Endometrium (tissue), 2 donors: Measurements from ENCODE around the gene PIK3R3.

Experiments used
- FAIRE-seq: peaks from 2 replicates; lab custom pipeline; 2012; peaks lifted over from hg19 to GRCh38; lab: Jason Lieb, UNC
- donor health status: control.
- donor health status: control.

Gene PIK3R3

DNA sequence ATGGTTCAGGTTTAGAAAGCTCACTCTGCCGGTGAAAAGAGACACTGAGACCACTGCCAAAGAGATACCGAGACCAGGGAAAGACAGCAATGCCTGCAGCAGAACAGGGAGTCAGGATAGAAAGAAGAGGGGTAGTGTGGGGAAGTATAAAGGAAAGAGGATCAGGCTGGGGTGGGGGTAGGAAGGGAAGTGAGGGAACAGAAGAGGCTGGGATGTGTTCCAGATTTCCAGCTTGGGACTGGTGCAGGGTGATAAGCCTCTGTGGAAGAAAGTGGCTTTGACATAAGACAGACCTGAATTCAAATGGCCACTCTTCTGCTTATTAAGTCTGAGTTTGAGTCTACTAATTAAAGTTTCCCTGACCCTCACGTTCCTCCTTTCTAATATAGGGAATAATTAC is 105.9 kb downstream of the PIK3R3 start:
- FAIRE-seq, result no peak

DNA sequence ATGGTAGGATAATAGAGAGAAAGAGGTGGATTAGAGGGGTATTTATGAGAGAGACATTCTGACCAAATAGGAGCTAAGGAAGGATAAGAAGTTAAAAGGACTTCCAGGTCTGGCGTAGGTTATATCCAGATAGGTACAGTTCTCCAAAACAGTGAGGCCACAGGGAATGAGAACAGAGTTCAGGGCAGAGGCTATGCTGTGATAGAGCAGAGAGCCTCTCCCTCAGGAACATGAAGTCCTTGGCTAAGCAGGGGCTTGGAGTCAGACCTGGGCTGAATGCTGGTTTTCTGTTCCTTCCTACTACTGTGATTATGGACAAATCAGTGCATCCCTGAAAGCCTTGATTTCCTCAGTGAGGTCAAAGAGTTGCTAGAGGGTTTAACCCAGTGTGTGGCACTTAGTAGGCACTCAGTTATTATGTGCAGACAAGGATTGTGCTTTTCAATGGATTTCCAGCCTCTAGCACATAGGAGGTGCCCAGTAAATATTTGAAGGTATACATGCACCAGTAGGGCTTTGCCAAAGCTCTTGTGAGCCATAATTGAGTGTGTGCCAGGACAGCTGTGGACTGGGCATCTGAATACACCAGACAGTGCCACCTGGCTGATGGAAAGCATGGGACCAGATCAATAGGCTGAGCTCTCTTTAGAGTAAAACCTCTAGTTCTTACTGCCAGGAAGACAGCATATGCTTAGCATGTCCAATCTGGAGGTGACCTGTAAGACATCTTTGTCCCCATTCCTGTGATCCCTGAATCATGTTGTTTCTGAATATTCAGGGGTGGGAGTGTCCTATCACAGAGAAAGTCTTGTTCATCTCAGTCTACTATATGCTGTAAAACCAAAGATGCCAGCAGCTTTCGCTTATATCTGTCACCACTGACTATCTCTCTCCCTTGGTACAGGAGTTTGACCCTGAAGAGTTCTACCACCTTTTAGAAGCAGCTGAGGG is 111.1 kb downstream of the PIK3R3 start:
- no peak for FAIRE-seq

DNA sequence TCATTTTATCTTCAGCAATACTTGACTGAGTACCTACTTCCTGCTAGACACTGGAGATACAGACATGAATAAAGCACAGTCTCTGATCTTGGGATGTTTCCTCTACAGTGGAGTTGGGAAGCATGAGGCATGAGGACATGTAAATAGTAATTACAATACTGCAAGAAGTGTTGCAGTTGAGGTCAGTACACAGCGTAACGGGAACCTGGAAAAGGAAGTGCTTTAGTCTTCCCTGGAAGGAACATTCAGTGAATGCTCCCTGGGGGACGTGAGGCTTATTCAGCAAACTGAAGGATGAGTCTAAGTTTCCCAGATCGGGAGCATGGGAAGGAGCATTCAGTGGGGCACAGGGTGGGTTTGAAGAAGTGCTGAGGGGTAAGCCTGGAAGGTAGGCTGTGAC is 112.4 kb downstream of the PIK3R3 start:
- FAIRE-seq, result no peak

DNA sequence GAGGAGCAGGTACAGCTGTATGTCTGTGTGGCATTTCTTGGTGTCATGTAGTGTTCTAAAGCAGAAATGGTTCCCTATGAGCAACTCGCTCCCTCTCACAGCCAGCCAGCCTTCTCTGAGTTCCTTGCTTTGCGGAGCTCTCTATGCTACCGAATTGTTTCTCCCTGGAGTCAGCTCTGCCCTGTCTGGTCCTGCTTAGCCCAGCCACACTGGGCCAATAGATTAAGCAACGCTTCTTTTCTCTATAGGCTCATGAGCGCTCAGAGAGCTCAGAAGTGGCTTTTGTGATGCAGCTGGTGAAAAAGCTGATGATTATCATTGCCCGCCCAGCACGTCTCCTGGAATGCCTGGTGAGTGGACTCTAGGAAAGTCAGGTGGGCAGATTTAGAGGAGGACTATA is 113.1 kb downstream of the PIK3R3 start:
- no peak for FAIRE-seq

DNA sequence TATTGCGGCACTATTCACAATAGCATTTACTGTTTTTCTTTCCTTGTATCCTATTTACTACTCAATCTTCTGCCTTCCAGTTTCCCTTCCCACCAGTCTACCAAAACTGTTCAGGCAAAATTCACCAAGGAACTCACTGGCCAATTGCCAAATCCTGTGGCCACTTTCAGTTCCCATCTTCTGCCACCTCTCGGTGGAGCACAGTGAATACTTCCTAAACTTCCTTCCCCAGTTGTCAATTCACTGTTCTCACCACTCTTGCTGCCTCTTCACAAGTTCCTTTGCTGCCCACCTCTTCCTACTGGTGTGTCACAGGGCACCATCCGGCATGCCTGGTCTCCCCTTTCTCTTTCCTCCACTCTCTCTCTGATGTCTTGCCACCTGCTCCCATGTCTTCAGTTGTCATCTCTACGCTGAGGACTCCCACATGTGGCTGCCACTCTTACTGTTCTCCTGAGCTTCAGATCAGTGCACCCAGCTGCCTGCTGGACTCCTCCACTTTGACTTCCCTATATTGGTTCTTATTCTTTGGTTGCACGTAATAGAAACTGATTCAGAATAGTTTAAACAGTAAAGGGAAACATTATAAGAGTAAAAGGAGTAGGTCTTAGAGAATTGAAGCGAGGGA is 114.4 kb downstream of the PIK3R3 start:
- no peak for FAIRE-seq

DNA sequence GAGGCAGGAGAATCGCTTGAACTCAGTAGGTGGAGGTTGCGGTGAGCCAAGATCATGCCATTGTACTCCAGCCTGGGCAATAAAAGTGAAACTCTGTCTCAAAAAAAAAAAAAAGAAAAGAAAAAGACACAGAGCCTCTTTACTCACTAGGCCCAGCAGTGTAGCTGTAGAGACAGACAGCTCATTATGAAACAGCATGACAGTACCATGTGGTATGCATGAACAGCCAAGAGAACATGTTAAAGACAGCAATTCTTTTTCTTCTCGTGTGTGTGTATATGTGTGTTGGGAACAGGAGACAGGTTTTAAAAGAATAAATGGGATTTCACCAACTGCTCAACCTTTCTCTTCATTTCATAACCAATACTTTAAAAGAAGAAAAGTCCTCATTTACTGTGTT is 118.8 kb downstream of the PIK3R3 start:
- FAIRE-seq, result no peak

DNA sequence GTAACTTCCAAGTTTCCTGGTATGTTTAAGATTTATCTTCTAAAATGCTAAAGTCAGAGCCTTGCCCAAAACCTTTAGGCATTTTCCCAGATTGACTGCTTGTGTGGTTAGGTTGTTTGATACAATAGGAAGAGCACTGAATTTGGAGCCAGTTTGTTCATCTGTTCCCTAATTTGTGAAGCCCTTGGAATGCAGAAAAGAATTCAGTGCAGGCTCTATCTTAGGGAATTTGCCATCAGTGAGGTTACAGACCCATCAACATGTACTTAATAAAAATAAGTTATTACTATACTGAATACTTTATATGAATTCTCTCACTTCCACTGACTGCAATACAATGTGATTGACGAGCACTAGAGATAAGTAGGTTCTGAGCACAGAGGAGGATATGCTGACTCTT is 120.2 kb downstream of the PIK3R3 start:
- FAIRE-seq, result no peak

DNA sequence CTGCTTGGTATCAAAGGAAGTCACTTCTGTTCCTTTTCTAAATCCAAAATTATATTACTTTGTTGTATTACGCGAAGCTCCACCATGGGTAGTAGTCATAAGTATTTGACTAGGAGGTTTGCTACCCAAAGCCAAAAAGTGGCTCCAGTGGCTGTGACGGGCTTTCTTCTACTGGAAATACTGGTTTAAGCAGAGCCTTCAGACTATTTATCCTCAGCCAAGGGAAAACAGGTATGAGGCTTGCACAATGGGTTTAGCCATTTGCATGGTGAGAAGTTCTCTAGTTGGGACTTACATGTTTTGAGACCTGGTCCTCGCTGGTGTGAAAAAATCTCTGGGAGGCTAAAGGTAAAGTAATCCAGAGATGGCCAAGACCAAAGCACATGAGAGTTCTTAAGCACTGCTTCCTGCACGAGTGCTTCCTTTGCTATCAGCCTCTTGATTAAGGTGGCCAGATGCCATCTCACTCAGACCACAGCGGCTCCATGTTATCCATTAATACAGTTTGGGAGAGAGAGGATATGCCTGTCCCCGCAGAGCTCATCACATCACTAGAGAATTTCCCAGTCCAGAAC is 121.2 kb downstream of the PIK3R3 start:
- no peak for FAIRE-seq

DNA sequence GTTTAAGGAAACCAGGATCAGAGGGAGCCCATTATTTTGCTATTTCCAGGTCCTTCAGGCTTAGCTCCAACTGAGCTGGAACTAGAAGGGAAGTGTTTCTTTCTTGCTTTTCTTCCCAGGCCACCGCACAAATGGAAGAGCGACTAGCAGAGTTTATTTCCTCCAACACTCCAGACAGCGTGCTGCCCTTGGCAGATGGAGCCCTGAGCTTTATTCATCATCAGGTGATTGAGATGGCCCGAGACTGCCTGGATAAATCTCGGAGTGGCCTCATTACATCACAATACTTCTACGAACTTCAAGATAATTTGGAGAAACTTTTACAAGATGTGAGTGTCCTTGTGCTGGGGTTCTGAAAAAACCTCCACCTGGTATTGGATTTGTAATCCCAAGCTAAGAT is 121.8 kb downstream of the PIK3R3 start:
- FAIRE-seq, result no peak

DNA sequence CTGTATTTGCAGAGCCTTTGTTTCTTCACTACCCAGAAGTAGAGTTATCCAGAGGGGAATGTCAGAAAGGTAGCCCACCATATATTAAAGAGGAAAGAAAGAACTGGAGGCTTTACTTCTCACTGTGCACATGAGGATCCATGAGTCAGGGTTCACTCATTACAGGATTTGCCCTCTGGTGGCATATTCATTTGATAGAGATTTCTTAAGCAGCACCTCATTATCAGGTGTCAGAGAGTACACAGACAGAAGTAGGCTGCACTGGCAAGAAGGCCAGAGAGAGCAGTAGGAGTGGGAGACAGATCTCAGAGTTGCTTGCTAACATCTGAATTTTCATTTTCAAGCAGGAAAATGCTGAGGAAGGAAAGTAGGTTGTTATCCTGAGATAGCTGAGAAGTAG is 123.8 kb downstream of the PIK3R3 start:
- FAIRE-seq, result no peak

DNA sequence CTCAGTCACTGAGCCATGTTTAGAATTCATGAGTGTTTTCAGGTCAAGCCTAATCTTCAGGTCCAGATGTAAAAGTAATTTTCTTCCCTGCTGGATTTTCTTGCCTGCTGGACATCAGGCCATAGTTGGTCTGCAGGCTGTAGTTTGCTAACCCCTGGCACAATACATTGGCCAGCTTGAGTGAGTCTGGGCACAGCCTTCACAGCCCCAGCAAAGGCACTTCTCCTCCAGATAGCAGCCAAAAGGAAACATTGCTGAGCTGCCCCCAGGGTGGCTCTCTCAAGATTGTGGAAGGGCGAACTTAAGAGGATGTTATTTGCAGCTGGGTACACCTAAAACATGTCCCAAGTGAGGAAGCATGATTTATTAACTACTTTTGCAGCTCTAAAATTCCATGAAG is 126.8 kb downstream of the PIK3R3 start:
- FAIRE-seq, result no peak

DNA sequence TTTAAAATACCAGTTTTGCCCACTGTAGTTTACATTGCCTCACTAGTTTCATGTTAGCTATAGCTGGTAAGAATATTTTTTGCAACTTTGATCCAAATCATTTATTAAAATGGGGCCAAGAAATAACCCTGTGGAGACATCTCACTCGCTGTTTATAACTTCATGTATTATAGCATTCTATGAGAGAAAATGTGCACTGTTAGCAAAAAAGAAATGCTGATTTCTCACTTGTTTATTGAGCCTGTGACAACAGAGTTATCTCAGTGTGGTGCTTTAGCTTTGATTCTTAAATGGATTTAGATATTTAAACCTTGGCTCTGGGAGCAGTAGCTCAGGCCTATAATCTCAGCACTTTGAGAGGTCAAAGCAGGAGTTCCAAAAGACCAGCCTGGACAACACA is 127.9 kb downstream of the PIK3R3 start:
- FAIRE-seq, result no peak

DNA sequence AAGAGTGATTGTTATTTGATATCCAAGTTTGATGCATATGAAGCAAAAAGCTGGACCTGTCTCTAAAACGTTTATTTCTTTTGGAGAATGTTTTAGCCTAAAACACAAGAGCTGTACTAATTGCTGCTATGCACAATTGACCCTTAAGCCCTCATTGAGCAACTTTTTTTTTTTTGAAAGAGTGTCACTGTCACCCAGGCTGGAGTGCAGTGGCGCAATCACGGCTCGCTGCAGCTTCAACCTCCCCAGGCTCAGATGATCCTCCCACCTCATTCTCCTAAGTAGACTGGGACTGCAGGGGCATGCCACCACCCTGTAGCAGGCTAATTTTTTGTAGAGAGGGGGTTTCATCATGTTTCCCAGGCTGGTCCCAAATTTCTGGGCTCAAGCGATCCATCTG is 129.1 kb downstream of the PIK3R3 start:
- no peak for FAIRE-seq

DNA sequence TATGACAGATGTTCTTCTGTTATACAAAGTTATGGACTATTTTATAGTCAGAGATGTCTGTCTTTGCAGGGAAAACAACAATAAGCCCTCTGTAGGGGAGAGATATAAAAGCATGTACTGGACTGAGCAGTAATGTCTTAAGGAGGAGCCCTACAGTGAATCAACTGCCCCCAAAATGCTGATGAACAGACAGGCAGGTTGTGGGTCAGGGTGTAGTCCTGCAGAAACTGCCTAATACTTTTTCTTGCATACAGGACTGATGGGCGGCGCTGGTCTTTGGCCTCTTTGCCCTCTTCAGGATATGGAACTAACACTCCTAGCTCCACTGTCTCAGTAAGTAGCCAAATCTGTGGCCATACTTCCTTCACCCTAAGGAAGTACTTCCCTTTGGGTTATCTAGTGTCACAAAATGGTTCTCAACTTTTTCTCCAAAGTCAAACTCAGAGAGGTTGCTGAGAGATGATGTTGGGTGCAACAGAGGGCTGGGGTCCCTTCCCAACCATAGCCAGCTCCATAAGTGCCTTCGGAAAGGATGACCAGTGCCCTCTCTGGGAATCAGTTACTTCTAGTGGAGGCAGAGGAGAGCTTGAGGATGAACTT is 129.8 kb downstream of the PIK3R3 start:
- FAIRE-seq, result no peak

DNA sequence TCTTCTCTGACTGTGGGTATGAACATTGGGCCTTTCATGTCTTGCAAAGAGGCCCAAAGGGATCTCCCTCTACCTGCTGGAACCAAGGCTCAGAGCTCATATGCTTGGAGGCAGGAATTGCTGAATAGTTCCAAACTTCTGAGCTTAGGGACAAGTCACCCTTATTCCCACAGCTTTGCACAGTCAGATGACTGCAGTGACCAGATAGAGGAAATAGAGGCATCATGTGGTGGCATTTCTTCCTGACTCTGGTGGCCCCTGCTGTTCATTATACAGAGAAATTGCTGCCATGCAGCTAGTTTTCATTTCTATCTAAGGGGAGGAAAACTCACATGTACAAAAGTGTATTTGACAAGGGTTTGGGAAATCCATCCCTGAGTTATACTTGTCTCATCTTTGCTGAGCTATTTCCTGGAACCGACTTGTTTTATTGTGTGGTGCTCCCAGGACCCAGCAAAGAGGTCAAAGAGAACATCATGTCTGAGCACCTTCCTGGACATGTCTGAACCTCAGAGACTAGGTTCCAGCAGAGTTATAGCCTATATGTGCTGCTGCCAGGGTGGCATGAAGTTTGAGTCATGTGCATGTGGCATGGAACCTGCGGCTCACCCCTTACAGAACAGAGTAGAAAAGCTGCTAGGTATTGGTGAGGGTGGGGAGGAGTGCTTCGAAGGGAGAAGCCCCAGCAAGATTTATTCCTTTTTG is 131.2 kb downstream of the PIK3R3 start:
- FAIRE-seq, result no peak

DNA sequence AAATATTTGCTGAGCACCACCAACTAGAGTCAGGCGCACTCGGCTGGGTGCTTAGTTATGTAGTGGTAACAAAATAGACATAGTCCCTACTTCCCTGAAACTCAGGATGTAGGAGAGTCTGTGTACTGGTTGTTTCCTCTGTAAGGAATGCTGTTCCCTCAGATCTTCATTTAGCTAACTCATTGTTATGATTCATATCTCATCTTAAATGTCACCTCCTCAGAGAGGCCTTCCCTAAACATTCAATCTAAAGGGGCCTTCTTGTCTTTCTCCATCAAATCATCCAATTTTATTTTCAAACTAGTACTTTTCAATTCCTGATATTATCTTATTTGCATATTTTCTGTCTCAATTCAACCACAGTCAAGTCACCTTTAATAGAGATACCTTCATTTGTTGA is 132.9 kb downstream of the PIK3R3 start:
- no peak for FAIRE-seq

DNA sequence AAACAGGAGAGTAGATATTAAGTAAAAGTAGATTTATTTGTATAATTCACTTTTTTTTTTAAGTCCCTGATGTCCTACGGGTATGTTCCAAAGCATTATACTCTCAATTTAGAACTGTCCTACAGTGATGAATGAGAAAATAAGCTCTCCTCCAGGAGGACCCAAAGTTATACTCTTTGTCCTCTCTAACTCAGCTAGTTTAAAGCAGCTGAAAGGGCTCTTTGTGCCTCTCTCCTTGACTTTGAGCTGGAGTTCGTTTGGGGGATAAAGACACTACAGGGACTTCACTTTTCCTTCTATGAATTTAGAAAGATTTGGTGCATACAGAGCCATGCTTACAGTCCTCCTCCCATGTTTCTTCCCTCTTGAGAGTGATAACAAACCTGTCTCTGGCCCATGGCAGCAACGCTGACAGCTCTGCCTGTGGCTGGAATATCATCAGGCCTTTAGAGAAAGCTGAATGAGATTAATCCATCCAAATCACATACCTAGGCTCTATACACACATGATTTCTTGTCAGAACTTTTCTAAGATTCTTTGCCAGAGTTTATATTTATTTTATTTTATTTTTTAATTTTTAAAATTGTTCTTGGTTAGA is 134.3 kb downstream of the PIK3R3 start:
- FAIRE-seq, result no peak

DNA sequence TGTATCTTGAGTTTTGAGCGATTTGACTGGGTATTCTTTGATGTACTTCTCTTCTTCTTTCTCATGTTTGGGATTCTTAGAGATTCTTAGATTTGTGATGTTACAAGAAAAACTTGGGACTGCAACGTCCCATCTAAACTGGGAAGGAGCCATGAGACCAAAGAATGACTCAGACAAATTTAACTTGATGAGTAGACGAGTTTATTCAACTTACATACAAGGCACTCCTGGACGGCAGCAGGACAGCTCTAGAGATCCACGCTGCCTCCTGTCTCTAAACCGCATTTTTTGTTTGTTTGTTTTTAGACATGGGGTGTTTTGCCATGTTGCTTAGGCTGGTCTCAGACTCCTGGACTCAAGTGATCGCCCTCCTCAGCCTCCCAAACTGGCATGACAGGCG is 137.1 kb downstream of the PIK3R3 start:
- FAIRE-seq, result no peak

DNA sequence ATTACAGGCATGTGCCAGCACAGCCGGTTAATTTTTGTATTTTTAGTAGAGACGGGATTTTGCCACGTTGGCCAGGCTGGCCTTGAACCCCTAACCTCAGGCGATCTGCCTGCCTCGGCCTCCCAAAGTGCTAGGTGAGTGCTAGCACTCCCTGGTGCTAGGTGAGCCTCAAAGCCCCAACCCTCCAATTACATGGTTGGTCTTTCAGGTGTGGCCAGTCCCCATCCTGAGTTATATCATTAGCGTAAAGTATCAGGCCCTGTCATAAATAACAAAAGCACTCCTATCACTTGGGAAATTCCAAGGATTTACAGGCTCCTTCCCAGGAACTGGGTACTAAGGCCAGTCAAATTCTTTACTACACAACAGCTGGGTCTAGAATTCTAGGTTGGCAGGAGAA is 138.0 kb downstream of the PIK3R3 start:
- no peak for FAIRE-seq
